HG03378 (cell line): ENCODE results near the gene PTPRN2.
"Not testable (repeated sequence)": the region's sequence is repeated elsewhere in the genome, so short reads cannot be mapped to it uniquely, and the experiment has no call there.

ENCODE experiments used
- ATAC-seq: cut with Tn5 transposase; IDR thresholded peaks from one replicate; pipeline ENCODE4 v1.9.1; 2021; ENCODE audit warnings: mild to moderate bottlenecking, moderate library complexity; ENCODE audit not compliant: unreplicated experiment

The PTPRN2 gene

GRCh38 chr7:158331826-158332450 lies 255.7 kb downstream of the PTPRN2 start:
- not testable (repeated sequence) for ATAC-seq

DNA sequence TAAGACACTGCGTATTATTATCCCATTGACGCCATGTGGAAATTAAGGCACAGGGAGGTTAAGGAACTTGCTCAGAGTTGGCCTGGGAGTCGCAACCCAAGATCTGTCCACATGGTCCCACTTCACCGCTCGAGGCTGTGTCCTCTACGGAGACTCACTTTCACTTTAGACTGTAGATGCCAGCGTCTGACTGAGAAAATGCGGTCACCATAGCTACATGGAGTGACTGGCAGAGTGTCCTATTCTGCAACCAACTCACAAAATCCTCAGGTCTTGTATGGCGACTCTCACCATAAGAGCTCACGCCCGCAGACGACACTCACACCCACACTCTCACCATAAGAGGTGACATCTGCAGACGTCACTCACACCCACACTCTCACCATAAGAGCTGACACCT lies 257.9 kb downstream of the PTPRN2 start:
- ATAC-seq = no peak

- no peak for ATAC-seq
Measured at GRCh38 chr7:158329014-158329610, 258.5 kb downstream of the PTPRN2 start.

- no peak for ATAC-seq
Measured at GRCh38 chr7:158328376-158329013, 259.1 kb downstream of the PTPRN2 start.

DNA sequence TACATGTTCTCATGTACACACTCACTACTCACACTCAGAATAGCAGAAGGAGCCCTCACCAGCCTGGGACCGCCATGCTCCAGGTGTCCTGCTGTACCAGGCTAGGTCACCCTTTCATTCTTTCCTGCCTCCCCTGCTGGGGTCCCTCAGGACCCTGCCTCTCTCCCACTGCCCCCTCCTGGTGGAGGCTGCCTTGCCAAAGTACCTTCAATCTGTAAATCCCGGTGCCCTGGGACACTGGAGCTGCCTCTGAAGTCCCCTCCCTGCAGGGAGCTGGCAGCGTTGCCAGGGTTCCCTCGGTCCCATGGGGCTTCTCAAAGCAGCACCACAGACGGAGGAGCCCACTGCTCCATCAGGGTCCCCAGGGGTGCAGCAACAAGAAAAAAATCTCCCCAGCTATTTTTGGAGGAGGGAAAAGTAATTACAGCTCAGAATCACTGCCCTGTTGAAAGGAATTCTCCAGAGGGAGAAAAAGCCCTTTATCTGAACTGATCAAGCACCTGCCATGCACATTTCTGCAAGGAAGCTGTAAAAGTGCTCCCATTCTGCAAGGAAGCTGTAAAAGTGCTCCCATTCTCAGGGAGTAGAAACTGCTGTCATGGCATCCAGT lies 259.9 kb downstream of the PTPRN2 start:
- ATAC-seq = no peak

DNA sequence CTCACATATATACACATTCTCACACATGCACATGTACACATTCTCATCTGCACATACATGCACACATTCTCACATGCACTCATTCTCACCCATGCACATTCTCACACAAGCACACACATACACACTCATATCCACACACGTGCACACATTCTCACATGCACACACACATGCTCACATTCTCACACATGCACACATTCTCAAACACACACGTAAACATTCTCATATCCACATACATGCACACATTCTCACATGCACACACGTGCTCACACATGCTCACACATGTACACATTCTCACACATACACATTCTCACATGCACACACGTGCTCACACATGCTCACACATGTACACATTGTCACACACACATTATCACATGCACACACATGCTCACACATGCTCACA lies 260.6 kb downstream of the PTPRN2 start:
- ATAC-seq = no peak

- no peak for ATAC-seq
Measured at GRCh38 chr7:158325530-158326381, 261.9 kb downstream of the PTPRN2 start.

GRCh38 chr7:158324397-158325360 lies 262.9 kb downstream of the PTPRN2 start:
- no peak for ATAC-seq

DNA sequence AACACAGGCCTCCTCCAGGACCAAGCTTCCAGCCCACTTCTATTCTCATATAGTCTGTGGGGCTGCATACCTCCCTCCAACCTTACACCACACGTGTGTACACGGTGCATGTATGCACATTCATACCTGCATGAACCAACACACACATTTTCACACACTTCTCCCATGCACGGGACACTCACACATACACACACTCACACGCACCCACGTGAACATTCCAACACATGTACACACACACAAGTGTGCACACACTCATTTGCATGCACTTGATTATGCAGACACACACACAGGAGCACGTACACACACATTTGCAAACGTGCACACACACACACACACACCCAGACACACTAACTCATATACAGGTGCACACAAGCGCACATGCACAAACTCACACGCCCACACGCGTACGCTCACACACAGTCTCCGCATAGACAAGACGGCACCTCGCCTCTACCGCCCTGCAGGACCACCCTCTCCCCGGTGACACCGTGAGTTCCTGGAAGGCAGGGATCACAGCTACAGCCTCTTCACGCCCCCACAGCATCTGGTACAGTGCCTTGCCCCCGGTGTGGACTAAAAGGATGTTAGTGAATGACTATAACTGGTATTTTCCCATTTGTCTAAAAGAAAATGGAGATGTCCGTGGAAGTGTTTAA lies 263.8 kb downstream of the PTPRN2 start:
- ATAC-seq = no peak

GRCh38 chr7:158322616-158323530 lies 264.8 kb downstream of the PTPRN2 start:
- no peak for ATAC-seq

GRCh38 chr7:158321936-158322615 lies 265.5 kb downstream of the PTPRN2 start:
- ATAC-seq = no peak

DNA sequence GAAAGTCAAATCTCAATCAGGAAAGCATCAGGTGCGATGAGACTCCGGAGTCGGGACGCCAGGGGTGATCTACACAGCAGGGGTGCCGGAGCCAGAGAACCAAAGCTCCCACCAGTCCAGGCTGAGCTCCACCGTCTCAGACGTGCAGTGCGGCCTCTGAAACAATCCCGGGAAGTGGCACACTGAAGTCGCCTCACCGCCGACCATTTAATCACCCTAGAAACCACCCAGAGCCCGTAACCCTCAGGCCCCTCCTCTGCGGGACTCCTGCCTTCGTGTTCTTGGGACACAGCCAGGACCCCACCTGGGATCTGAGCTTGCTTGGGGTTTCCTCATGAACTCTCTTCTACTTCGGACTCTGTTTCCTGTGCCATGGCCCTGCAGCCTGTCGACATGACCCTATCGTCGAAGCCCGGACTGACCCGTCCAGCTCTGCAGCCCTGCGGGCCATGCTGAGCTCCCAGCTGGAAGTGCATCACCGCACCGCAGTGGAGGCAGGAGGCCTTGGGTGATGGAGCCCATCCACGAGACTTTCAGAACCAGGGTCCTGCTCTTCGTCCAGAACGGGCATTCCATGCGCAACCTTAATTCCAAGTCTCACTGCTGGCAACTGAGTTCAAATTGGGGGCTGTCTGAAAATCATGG lies 266.4 kb downstream of the PTPRN2 start:
- ATAC-seq = no peak

DNA sequence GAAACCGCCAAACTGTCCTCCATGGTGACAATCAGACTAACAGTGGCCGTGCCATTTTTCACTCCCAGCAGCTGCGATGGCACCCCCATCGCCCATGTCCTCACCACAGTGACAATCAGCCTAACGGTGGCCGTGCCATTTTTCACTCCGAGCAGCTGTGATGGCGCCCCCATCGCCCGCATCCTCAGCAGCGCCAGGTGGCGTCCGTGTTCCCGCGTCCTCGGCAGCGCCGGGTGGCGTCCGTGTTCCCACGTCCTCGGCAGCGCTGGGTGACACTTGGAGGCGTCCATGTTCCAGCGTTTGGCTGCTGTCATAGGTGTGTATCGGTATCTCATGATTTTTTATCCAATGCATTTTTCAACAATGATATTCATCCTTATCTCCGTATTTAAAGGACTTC lies 267.3 kb downstream of the PTPRN2 start:
- no peak for ATAC-seq

DNA sequence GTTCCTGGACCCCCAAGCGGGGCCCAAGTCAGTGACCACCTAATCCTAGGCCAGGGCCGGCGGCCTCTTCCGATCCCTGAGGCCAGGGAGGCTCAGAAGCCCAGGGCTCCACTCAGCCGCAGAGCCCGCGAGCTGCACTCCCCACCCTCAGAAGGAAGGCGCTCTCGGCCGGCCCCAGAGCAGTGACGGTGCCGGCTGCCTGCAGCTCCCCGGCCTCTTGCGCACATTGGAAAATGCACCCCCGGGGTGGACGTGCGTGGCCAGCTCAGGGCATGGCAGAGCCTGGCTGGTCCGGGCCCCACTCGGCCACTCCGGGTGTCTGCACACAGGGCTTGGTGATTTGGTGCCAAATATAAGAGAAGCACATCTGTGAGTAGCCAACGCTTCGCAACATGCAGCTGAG lies 269.1 kb downstream of the PTPRN2 start:
- ATAC-seq = no peak

DNA sequence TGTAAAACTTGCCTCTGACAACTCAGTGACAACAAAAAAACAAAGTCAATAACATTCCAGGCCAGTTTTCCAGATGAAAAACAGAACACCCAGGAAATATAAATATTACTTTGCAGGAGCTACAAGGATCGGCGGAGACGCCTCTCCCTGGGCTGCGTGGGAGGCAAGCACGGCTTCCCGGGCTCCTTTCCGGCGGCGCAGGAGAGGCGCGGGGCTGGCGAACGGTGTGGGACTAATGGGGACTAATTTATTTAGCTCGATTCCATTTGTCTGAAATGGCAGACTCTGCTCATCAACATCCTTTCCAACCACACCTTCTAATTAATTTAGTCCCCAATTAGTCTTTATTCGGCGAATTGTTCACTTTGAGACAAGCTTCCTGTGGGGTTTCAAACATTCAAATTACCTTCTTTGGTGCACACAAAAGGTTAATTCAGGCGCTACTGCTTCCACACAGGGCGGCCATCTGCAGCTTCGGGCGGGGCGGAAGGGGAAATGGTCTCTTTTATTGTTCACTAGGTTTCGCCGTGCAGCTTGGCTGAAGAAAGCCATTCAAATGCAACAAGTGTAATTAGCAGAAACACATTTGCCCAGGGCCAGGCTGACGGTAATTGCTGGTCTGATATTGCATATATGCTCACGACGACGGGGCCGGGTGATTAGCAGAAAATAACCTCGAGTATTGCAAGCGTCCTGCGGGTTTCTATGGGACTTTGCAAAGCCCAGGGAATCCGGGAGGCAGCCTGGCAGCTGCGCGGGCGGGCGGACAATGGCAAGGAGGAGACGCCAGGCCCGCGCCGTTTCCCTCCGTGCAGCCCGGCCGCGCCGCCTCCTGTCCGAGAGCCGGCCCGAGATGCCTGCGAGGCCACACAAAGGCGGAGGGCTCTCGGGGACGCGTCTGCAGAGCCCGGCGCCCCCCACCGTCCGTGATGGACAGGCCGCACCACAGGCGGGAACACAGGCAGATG lies 270.1 kb downstream of the PTPRN2 start:
- ATAC-seq = no peak

DNA sequence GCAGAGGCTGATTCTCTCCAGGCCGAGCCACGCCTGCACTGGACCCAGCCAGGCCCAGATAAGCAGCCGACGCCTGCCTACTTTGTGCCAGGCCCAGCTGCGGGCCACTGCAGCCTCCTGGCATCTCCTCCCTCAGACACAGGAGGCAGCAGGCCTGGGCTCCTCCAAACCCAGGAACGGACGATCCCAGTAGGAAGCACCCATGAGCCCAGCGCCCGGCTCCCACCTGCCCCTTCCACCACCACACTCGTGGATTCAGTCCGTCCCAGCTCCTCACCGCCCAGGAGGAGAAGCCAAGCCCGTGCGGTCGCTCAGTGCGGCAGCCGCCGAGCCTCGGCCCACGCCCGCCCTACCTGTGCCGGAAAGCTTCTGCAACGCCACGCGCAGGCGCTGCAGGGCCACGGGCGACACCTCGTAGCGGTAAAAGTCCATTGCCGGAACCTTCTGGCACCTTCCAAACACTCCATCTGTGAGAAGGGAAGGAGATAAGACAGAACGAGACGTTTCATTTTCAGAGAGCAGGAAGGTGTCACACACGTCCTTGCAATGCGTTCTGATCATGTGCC lies 271.1 kb downstream of the PTPRN2 start:
- no peak for ATAC-seq
